Astrocyte of the cerebellum (primary cell): ENCODE measurements around the gene IL11.

Source experiments
- DNase-seq: peaks from one replicate; pipeline ENCODE4 v3.0.0-alpha.2; 2011; ENCODE audit warnings: low read depth
- H3K4me3 ChIP-seq: 2 replicates; pipeline ENCODE4 v1.5.1; 2011; ENCODE audit warnings: mild to moderate bottlenecking, low read depth, low read length, moderate library complexity
- in situ Hi-C: cut with HindIII; loops from 2 replicates; pipeline ENCODE4 v1.10.0; 2017; ENCODE audit warnings: low sequenced_read_pairs
- TF ChIP-seq, protein P1 (sequence below): IDR thresholded peaks from 2 replicates; pipeline ENCODE4 v1.5.1; 2012; ENCODE audit warnings: low read length, low read depth, moderate library complexity, mild to moderate bottlenecking; ENCODE audit errors: missing control alignments

The IL11 gene

GRCh38 chr19:55390461-55390880, 20.2 kb upstream of the IL11 start:
- DNase-seq: no peak
- TF ChIP-seq, protein P1, sequence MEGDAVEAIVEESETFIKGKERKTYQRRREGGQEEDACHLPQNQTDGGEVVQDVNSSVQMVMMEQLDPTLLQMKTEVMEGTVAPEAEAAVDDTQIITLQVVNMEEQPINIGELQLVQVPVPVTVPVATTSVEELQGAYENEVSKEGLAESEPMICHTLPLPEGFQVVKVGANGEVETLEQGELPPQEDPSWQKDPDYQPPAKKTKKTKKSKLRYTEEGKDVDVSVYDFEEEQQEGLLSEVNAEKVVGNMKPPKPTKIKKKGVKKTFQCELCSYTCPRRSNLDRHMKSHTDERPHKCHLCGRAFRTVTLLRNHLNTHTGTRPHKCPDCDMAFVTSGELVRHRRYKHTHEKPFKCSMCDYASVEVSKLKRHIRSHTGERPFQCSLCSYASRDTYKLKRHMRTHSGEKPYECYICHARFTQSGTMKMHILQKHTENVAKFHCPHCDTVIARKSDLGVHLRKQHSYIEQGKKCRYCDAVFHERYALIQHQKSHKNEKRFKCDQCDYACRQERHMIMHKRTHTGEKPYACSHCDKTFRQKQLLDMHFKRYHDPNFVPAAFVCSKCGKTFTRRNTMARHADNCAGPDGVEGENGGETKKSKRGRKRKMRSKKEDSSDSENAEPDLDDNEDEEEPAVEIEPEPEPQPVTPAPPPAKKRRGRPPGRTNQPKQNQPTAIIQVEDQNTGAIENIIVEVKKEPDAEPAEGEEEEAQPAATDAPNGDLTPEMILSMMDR: no peak
- no peak overlapping the region for H3K4me3 ChIP-seq
- in situ Hi-C loops: loop anchor here (5.0 kb wide), 1 partner anchor 38 kb away; the partner anchor contains the start of gene COX6B2

- no peak for DNase-seq
- TF ChIP-seq, protein P1: no peak
These were observed 19.4 kb upstream of the IL11 start for GRCh38 chr19:55389386-55390317.

GRCh38 chr19:55387736-55388497, 17.7 kb upstream of the IL11 start:
- TF ChIP-seq, protein P1: no peak
- in situ Hi-C loops: loop anchor here (5.0 kb wide), 1 partner anchor 211 kb away; no protein-coding TSS in a partner anchor
- no peak for DNase-seq
- peak overlapping the region; percentile 97 for H3K4me3 ChIP-seq

More at GRCh38 chr19:55389386-55390317, 19.4 kb upstream of the IL11 start:
- in situ Hi-C loops: loop anchor here (5.0 kb wide), 2 partner anchors 37 to 212 kb away; partner anchors contain the start of gene COX6B2
- H3K4me3 ChIP-seq: no peak overlapping the region

DNA sequence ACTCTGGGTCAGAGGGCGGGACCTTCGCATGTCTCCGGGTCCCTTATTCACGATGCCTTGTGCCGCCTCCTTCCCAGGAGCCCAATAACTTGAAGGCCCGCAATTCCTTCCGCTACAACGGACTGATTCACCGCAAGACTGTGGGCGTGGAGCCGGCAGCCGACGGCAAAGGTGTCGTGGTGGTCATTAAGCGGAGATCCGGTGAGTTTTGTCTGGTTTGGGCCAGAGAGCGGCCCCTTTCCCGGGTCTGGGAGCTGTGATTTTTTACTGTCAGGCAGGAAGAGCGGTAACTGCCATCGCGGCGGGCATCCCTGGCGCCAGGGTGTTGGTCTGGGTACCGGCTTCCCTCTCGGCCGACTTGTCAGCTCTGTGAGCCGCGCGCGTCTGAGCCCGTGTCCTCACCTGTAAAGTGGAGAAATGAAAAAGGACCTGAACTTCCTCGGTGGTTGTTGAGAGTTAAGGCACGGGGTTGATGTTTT, 16.3 kb upstream of the IL11 start:
- no peak for DNase-seq
- peak overlapping the region; percentile 97 for H3K4me3 ChIP-seq
- in situ Hi-C loops: loop anchor here (5.0 kb wide), 1 partner anchor 209 kb away; no protein-coding TSS in a partner anchor
- TF ChIP-seq, protein P1: no peak

DNA sequence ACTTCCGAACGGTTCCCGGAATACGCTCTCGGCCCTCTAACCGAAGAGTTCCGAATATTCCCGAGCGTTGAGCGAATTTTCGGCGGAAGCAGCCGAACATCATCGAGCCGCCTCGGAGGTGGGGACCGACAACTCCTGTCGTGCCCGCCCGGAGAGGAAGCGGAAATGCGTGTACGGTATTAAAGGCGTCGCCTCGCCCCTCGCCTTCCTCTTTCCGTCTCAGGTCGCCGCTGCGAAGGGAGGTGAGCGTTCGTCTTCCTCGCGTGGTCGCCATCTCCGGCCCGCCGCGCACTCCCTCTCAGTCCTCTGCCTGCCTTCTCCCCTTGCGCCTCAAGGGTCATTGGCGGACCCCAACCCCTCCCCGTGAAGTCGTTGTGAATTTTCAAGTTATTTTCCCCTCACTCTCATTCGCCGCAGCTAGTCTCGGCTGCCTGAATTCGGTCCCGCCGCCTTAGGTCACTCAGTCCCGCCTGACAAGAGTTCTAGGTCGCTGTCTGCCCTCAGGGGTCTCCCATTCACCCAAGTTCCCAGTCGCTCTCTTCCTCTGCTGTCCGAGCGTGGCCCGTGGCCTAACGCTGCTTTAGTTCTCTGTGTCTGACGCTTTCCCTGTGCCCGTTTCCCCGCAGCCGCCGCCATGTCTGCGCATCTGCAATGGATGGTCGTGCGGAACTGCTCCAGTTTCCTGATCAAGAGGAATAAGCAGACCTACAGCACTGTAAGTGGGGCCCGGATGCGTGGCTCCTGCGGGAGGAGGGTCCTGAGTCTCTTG, 15.6 kb upstream of the IL11 start, which contains the start of gene RPL28:
Gene RPL28 (plus strand): TSS at position 209 of the 769 bp plus-strand sequence. CDS start 426 bp downstream, at position 635.
- H3K4me3 ChIP-seq: peak within 1 kb of the TSS; percentile 97
- TF ChIP-seq, protein P1: no peak
- DNase-seq: peak; percentile 97
- in situ Hi-C loops: loop anchor here (5.0 kb wide), 1 partner anchor 209 kb away; no protein-coding TSS in a partner anchor
